ENCODE measurements around the gene COG1. TPM values are rescaled to one million over a fixed set of nuclear protein-coding genes. Genes with fewer than 3 reads are reported as not detected.

Gene COG1
- total and polyA plus RNA-seq, 9 of the 15 experiments (the other 6 are each of a cell fraction or from before 2014, with no cell fraction given): 9.5 to 26.8 (median 12.9) TPM

GRCh38 chr17:73256220-73256619 lies 63.4 kb downstream of the COG1 start (continued):
- TF ChIP-seq AFF4 (CRISPR knock-in tag; IDR thresholded peaks at IDR 0.05) (no peak), ELF2 (CRISPR knock-in tag; IDR thresholded peaks at IDR 0.05) (no peak), GMEB1 (CRISPR knock-in tag; IDR thresholded peaks at IDR 0.05) (no peak), NFE2L1 (tag; IDR thresholded peaks at IDR 0.05; ENCODE audit: borderline replicate concordance, low read depth) (no peak), CHD1 (IDR thresholded peaks at IDR 0.05; ENCODE audit: low read length) (no peak), RBM25 (IDR thresholded peaks at IDR 0.05; ENCODE audit: low read depth, low read length, severe bottlenecking) (no peak), CREB3L1 (IDR thresholded peaks at IDR 0.05; ENCODE audit: borderline replicate concordance, low read depth) (no peak), CHCHD3 (CRISPR knock-in tag; IDR thresholded peaks at IDR 0.05) (no peak), POLR2AphosphoS2 (IDR thresholded peaks at IDR 0.05; ENCODE audit: low read length) (no peak), ZBTB34 (CRISPR knock-in tag; IDR thresholded peaks at IDR 0.05) (no peak), CAMTA2 (CRISPR knock-in tag; conservative IDR thresholded peaks at IDR 0.05) (no peak), ARID3A (IDR thresholded peaks at IDR 0.05; ENCODE audit: borderline replicate concordance, low read depth, low read length) (no peak), CBX2 (IDR thresholded peaks at IDR 0.05; ENCODE audit: insufficient read depth, low read length, poor library complexity, severe bottlenecking) (no peak), ZNF586 (CRISPR knock-in tag; conservative IDR thresholded peaks at IDR 0.05) (no peak)

All from K562 (cell line).